SU-DHL-6 (cell line): ENCODE measurements around the gene SUPT3H.

Experiments
- H2AFZ ChIP-seq: fragments of 200-600 bp; sonication (generic); 2 replicates; pipeline ENCODE4 v1.6.1; 2014; ENCODE audit warnings: low read depth, mild to moderate bottlenecking, moderate library complexity, mixed read lengths, antibody characterized with exemption, low read length; ENCODE audit not compliant: severe bottlenecking
- H3F3A ChIP-seq: fragments of 200-600 bp; shearing (Covaris generic); 2 replicates; pipeline ENCODE4 v1.6.0; 2016; ENCODE audit warnings: antibody characterized with exemption, mild to moderate bottlenecking; ENCODE audit not compliant: insufficient read depth
- H3K27ac ChIP-seq: fragments of 200-600 bp; sonication (generic); 2 replicates; pipeline ENCODE4 v1.5.1; 2016; ENCODE audit warnings: low read depth, mild to moderate bottlenecking, low read length, moderate library complexity, mixed read lengths
- H3K27me3 ChIP-seq: fragments of 200-600 bp; sonication (generic), shearing (Covaris generic); 2 replicates; pipeline ENCODE4 v1.6.0; 2014; ENCODE audit warnings: mild to moderate bottlenecking, low read length
- H3K36me3 ChIP-seq: fragments of 200-600 bp; sonication (generic); 2 replicates; pipeline ENCODE4 v1.6.1; 2014; ENCODE audit warnings: mild to moderate bottlenecking, low read length, mixed read lengths
- H3K4me2 ChIP-seq: fragments of 300-600, 200-600 bp; shearing (Covaris generic), sonication (generic); 2 replicates; pipeline ENCODE4 v1.6.0; 2014; ENCODE audit warnings: low read length, low read depth, mild to moderate bottlenecking; ENCODE audit not compliant: poor library complexity, severe bottlenecking
- H3K4me3 ChIP-seq: fragments of 200-600 bp; sonication (generic); 2 replicates; pipeline ENCODE4 v1.5.1; 2014; ENCODE audit warnings: antibody characterized with exemption, low read length, mild to moderate bottlenecking, mixed read lengths; ENCODE audit not compliant: insufficient read depth, poor library complexity, severe bottlenecking
- H3K79me2 ChIP-seq: fragments of 200-600 bp; sonication (generic); 2 replicates; pipeline ENCODE4 v1.6.1; 2014; ENCODE audit warnings: mild to moderate bottlenecking, low read length, moderate library complexity; ENCODE audit not compliant: insufficient read depth
- H3K9ac ChIP-seq: fragments of 200-600 bp; sonication (generic); 2 replicates; pipeline ENCODE4 v1.7.0; 2014; ENCODE audit warnings: mild to moderate bottlenecking, low read length
- H3K9me2 ChIP-seq: fragments of 200-600 bp; sonication (generic); replicated peaks from 2 replicates; pipeline ENCODE4 v1.6.1; 2014; ENCODE audit warnings: low read length; ENCODE audit not compliant: insufficient read depth
- H3K9me3 ChIP-seq: fragments of 200-600 bp; sonication (generic); 2 replicates; pipeline ENCODE4 v1.6.1; 2014; ENCODE audit warnings: low read length, mixed read lengths; ENCODE audit not compliant: insufficient read depth
- H4K20me1 ChIP-seq: fragments of 200-600 bp; sonication (generic); 2 replicates; pipeline ENCODE4 v1.6.1; 2014; ENCODE audit warnings: low read depth, mild to moderate bottlenecking, antibody characterized with exemption, low read length, moderate library complexity, mixed read lengths
- EZH2phosphoT487 ChIP-seq: fragments of 200-600 bp; sonication (generic), shearing (Covaris generic); conservative IDR thresholded peaks from 2 replicates; pipeline ENCODE4 v1.6.1; 2018; ENCODE audit warnings: mild to moderate bottlenecking, antibody characterized with exemption, low read length, moderate library complexity, mixed read lengths
- TF ChIP-seq, protein P1 (sequence below): fragments of 200-600 bp; sonication (generic); IDR thresholded peaks from one replicate; pipeline ENCODE4 v1.5.1; 2017; ENCODE audit warnings: antibody characterized with exemption, mild to moderate bottlenecking, low read length, moderate library complexity; ENCODE audit not compliant: insufficient read depth, poor library complexity, severe bottlenecking

The SUPT3H gene

DNA sequence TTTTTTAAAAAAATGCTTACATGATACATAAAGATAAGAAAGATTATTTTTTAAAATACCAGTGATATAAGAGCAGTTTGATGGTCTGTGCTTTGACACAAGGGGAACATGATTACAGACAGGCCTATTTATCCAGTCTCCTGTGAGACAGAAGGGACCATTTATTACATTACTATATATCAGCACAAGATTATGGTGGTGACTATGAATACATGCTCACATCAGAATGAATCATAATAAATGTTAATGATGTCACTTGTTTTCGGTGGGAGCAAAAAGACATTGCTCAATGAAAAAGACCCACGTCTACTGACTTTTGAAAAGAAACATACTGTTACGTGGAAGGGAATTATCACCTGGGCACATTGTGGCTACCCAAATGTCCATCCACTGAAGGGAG lies 535.1 kb downstream of the SUPT3H start:
- H4K20me1 ChIP-seq: no peaks in the 10 kb centered on the region
- H3K27ac ChIP-seq: no peak overlapping the region
- no peaks in the 10 kb centered on the region for H3K79me2 ChIP-seq
- no peak for TF ChIP-seq EZH2phosphoT487
- TF ChIP-seq, protein P1, sequence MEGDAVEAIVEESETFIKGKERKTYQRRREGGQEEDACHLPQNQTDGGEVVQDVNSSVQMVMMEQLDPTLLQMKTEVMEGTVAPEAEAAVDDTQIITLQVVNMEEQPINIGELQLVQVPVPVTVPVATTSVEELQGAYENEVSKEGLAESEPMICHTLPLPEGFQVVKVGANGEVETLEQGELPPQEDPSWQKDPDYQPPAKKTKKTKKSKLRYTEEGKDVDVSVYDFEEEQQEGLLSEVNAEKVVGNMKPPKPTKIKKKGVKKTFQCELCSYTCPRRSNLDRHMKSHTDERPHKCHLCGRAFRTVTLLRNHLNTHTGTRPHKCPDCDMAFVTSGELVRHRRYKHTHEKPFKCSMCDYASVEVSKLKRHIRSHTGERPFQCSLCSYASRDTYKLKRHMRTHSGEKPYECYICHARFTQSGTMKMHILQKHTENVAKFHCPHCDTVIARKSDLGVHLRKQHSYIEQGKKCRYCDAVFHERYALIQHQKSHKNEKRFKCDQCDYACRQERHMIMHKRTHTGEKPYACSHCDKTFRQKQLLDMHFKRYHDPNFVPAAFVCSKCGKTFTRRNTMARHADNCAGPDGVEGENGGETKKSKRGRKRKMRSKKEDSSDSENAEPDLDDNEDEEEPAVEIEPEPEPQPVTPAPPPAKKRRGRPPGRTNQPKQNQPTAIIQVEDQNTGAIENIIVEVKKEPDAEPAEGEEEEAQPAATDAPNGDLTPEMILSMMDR: no peak
- H3F3A ChIP-seq: no peaks in the 10 kb centered on the region
- no peak overlapping the region for H3K4me2 ChIP-seq
- no peak overlapping the region for H3K9ac ChIP-seq
- no peak overlapping the region for H2AFZ ChIP-seq
- H3K4me3 ChIP-seq: no peak overlapping the region
- H3K27me3 ChIP-seq: no peaks in the 10 kb centered on the region
- no peaks in the 10 kb centered on the region for H3K9me3 ChIP-seq
- no peaks in the 10 kb centered on the region for H3K9me2 ChIP-seq
- no peaks in the 10 kb centered on the region for H3K36me3 ChIP-seq

DNA sequence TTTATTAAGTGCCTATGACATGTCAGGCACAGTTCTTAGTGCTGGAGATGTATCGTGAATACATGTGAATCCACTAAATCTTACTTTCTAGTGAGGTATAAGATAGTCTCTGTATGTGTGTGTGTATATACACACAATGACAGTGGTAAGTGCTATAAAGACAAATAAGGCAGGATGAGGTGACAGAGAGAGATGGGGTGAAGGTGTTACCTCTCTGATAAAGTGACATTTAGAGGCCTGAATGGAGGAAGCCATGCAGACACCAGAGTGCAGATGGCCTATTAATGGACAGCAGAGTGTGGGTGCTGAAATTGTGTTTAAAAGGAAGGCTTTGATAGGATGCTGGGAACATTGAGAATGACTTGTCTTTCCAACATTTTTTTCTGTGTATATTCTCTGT lies 535.9 kb downstream of the SUPT3H start:
- Histone ChIP-seq H3K79me2 (no peaks in the 10 kb centered on the region), H3K9ac (no peak overlapping the region), H3K4me2 (no peak overlapping the region), H3K36me3 (no peaks in the 10 kb centered on the region), H3F3A (no peaks in the 10 kb centered on the region), H2AFZ (no peak overlapping the region), H3K27ac (no peak overlapping the region), H3K9me2 (no peaks in the 10 kb centered on the region), H3K9me3 (no peaks in the 10 kb centered on the region), H3K27me3 (no peaks in the 10 kb centered on the region), H3K4me3 (no peak overlapping the region), H4K20me1 (no peaks in the 10 kb centered on the region)
- TF ChIP-seq EZH2phosphoT487: no peak
- TF ChIP-seq, protein P1: no peak

DNA sequence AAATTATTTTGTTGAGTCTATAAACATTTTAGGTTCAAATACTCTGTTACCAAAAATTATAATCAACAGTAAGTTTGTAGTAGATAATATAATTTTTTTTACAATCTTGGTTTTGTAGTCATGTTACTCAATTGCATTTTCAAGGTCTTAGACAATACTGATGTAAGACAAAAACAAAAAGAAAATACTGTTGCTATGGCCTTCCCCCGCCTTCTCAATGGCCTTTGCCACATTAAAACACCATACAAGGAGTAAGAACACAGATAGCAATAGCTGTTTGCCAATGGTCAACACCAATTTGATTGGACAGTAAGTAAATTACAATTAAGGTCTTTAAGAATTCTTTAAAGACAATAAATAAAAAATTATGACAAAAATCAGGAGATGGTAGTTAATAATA lies 540.0 kb downstream of the SUPT3H start:
- H3K9me2 ChIP-seq: no peaks in the 10 kb centered on the region
- H2AFZ ChIP-seq: no peak overlapping the region
- H3F3A ChIP-seq: no peaks in the 10 kb centered on the region
- TF ChIP-seq, protein P1: no peak
- TF ChIP-seq EZH2phosphoT487: no peak
- no peaks in the 10 kb centered on the region for H3K9me3 ChIP-seq
- H3K4me2 ChIP-seq: no peak overlapping the region
- no peaks in the 10 kb centered on the region for H3K36me3 ChIP-seq
- no peaks in the 10 kb centered on the region for H3K27me3 ChIP-seq
- no peaks in the 10 kb centered on the region for H4K20me1 ChIP-seq
- no peaks in the 10 kb centered on the region for H3K79me2 ChIP-seq
- H3K9ac ChIP-seq: no peak overlapping the region
- H3K4me3 ChIP-seq: no peak overlapping the region
- no peak overlapping the region for H3K27ac ChIP-seq
